Fibroblast of pulmonary artery (primary cell): ENCODE measurements around the gene SNAPC4.

Experiments used
- DNase-seq: peaks from one replicate; pipeline ENCODE4 v3.0.0-alpha.2; 2010; ENCODE audit warnings: low read depth
- H3K4me3 ChIP-seq: replicated peaks from 2 replicates; pipeline ENCODE4 v1.5.1; 2011; ENCODE audit warnings: low read depth, mild to moderate bottlenecking, control low read depth, low read length, moderate library complexity
- TF ChIP-seq, protein P1 (sequence below): IDR thresholded peaks from 2 replicates; pipeline ENCODE4 v1.5.1; 2011; ENCODE audit warnings: mild to moderate bottlenecking, control low read depth, low read length, inconsistent platforms; ENCODE audit errors: missing control alignments

SNAPC4 gene

DNA sequence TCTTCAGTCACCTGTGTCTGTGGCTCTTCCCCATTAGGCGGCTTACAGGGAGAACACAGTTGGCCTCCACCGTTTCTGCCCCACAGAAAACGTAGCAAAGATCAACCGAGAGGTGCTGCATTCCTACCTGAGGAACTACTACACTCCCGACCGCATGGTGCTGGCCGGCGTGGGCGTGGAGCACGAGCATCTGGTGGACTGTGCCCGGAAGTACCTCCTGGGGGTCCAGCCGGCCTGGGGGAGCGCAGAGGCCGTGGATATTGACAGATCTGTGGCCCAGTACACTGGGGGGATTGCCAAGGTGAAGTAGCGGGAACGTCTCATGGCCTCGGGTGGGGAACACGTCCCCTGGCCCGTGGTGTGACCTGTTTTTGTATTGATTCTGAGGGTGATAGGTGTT, 16.9 kb upstream of the SNAPC4 start:
- TF ChIP-seq, protein P1, sequence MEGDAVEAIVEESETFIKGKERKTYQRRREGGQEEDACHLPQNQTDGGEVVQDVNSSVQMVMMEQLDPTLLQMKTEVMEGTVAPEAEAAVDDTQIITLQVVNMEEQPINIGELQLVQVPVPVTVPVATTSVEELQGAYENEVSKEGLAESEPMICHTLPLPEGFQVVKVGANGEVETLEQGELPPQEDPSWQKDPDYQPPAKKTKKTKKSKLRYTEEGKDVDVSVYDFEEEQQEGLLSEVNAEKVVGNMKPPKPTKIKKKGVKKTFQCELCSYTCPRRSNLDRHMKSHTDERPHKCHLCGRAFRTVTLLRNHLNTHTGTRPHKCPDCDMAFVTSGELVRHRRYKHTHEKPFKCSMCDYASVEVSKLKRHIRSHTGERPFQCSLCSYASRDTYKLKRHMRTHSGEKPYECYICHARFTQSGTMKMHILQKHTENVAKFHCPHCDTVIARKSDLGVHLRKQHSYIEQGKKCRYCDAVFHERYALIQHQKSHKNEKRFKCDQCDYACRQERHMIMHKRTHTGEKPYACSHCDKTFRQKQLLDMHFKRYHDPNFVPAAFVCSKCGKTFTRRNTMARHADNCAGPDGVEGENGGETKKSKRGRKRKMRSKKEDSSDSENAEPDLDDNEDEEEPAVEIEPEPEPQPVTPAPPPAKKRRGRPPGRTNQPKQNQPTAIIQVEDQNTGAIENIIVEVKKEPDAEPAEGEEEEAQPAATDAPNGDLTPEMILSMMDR: no peak
- no peak overlapping the region for H3K4me3 ChIP-seq
- DNase-seq: no peak

DNA sequence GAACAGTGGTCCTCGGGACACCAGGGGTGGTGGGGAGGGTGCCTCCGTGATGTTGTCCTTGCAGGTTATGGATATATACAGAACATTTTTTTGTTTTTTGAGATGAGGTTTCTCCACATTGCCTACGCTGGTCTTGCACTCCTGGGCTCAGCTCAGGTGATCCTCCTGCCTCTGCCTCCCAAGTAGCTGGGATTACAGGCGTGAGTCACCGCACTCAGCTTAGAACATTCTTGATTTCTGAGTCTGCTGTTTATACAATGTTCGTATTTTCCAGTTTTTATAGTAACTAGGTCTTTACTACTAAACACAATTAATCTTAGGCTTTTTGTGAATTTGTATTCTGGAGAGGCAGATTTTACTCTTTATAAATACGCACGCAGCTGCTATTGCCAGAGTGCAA, 16.5 kb upstream of the SNAPC4 start:
- no peak overlapping the region for H3K4me3 ChIP-seq
- no peak for DNase-seq
- TF ChIP-seq, protein P1: no peak

DNA sequence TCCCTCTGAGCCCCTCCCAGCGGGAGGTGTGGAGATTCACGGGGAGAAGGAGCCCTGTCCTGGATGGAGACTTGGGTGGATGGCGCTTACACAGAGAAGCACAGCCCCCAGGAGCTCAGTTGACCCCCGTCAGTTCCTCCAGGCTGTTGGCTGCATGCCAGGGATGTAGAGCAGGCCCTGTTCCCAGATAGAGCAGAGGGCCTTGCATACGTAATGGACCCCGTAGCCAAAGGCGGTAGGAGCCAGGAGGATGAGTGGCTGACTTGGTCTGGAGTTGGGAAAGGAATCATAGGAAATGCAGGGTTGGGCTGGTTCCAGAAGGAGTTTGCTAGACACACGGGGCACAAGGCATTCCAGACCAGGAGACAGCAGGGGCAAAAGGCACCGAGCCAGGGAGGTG, 13.0 kb upstream of the SNAPC4 start:
- TF ChIP-seq, protein P1: no peak

DNA sequence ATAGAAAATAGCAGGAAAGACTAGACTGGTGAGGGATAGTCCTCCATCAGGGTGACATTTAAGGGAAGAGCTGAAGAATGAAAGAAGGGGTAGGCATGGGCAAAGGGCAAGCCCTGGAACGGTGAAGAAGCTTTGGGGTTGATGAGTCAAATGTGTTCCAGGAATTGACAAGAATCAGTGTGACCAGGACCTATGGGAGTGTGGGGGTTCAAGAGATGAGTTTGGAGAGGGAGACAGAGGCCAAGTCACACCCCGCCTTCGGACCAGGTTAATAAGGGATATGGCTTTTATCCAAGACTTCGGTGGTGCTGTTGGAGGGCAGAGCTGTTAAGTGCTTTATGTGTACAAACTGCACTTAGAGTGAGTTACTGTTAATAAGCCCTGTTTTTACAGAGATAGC, 11.4 kb upstream of the SNAPC4 start:
- no peak for DNase-seq
- TF ChIP-seq, protein P1: no peak
- peak overlapping the region; percentile 93 for H3K4me3 ChIP-seq

More for the DNA sequence above, 13.0 kb upstream of the SNAPC4 start:
- no peak overlapping the region for H3K4me3 ChIP-seq
- peak; percentile 31 for DNase-seq

DNA sequence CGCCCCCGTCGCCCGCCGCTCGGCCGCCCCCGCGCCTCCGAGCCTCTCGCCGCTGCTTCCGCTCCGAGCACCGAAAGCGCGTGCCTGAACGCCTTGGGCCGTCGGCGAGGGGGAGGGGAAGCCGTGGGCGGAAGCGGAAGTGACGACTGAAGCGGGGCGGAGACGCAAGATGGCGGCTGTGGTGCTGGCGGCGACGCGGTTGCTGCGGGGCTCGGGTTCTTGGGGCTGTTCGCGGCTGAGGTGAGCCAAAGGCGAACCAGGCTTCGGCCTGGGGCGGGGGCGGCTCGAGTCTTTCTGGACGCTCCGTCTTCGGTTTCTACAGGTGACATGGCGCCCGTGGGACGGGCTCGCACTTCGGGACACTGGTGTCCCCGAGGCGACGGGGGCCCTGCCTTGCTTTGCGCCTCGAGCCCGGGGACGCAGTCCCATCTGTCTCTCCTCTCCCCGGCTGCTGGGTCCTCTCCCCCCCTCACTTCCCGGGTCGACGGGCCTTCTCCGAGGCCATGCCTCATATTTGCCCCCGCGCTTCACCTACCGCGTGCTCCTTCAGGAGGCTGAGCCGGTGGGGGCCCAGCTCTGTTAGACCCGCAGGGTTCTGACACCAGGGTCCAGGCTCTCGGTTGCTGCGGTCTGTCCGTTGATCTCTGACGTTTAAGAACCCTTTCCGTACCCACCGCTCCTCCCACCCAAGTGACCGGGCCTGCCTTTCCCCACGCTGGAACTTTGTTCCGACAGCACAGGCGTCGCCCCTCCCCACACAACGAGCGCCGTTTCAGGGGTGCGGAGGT, 10.7 kb upstream of the SNAPC4 start, which contains the start of the genes ENTR1 and PMPCA:
Gene ENTR1, minus strand, starts transcription at position 115 of the 788 bp plus-strand sequence. CDS start 217 bp downstream, outside the sequence.
Gene PMPCA, plus strand, starts transcription at position 159 of the 788 bp plus-strand sequence. Its CDS starts 11 bp downstream, at position 170.
- H3K4me3 ChIP-seq: peak within 1 kb of the TSS; percentile 93
- TF ChIP-seq, protein P1: no peak
- DNase-seq: peak; percentile 89

DNA sequence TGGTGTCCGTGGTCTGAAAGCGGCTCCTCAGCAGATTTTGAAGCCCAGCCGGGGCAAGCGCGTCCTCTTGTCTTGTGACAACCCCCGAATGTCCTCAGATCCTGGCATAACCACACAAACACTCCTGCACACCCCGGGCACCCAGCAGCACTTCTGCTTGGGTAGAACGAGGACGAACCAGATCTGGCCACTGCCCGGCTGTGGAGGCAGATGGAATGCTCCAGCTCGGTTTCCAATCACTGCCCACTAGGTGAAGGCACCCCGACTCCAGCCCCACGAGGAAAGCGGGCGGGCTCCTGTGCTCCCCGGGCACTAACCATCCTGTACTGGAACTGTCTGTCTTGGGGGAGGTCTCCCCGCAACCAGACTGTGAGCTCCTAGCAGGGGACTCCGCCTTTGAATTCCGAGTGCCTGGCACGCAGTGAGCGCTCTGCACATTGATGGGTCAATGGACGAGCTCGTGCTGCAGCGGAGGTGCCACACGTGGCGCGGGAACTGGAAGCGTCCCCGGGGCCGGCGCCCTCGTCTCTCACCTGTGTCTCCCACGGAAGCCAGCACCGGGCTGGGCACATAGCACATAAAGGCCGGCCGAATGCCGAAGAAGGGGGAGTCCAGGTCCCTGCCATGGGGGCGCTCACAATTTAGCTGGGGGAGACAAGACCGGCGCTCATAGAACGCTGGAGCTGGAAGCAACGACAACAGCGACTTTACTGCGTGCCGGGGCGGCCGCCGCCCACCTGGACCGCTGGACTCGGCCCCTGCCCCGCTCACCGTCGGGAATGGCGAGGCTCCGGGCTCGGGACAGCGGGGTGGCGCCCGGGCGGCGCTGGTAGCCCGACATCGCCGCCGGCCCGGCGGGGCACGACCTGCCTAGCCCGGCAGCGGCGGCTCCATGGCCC, 9.8 kb upstream of the SNAPC4 start:
- TF ChIP-seq, protein P1: no peak
- DNase-seq: peak; percentile 33
- peak overlapping the region; percentile 93 for H3K4me3 ChIP-seq
